ENCODE measurements around the gene TRIM46.
"Not testable (repeated sequence)": the region's sequence is repeated elsewhere in the genome, so short reads cannot be mapped to it uniquely, and the experiment has no call there.

Gene TRIM46

DNA sequence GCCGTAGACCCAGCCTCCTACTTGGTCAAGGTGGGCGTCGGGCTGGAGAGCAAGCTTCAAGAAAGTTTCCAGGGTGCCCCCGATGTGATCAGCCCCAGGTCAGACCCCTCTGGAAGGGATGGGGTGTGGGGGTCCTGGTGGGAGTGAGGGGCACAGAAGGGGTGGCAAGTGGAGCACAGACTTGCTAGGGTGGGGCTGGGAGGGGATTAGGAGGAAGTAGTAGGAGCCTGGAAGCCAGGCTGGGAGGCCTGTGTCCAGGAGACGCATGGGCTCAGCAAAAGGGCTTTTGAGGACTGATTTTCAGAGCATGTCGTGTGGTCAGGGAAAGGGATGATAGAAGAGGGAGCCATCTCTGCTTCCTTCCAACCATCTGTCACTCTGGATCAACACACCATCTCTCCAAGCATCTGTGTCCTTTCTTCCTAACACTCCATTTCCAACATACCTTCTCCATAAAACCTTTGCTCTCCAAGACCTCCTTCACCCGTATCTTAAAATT is 8.5 kb downstream of the TRIM46 start:
- H3K9ac ChIP-seq (ENCODE audit: low read length) = no peak overlapping the region
- no peaks in the 10 kb centered on the region for H3K27me3 ChIP-seq (ENCODE audit: control insufficient read depth, insufficient read depth, low read length)
- H3K9me3 ChIP-seq (ENCODE audit: control insufficient read depth, insufficient read depth, low read depth, low read length) = no peaks in the 10 kb centered on the region
- H3K36me3 ChIP-seq (ENCODE audit: control insufficient read depth, insufficient read depth, low read length) = peaks cover 46% of the 10 kb centered on the region
- no peak overlapping the region for H3K27ac ChIP-seq (ENCODE audit: low read depth, low read length)
- H3K4me3 ChIP-seq (ENCODE audit: low read depth, low read length) = no peak overlapping the region
- peaks cover 18% of the 10 kb centered on the region for H3K4me1 ChIP-seq (ENCODE audit: control insufficient read depth, insufficient read depth, low read length)

DNA sequence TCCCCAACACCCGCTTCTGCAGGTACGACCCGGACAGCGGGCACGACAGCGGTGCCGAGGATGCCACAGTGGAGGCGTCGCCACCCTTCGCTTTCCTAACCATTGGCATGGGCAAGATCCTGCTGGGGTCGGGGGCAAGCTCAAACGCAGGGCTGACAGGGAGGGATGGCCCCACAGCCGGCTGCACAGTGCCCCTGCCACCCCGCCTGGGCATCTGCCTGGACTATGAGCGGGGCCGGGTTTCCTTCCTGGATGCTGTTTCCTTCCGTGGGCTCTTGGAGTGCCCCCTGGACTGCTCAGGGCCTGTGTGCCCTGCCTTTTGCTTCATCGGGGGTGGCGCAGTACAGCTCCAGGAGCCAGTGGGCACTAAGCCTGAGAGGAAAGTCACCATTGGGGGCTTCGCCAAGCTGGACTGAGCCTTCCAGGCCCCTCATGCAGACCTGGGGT is 10.1 kb downstream of the TRIM46 start:
- Histone ChIP-seq H3K36me3 (ENCODE audit: control insufficient read depth, insufficient read depth, low read length) (peaks cover 31% of the 10 kb centered on the region), H3K27ac (ENCODE audit: low read depth, low read length) (no peak overlapping the region), H3K9me3 (ENCODE audit: control insufficient read depth, insufficient read depth, low read depth, low read length) (no peaks in the 10 kb centered on the region), H3K4me1 (ENCODE audit: control insufficient read depth, insufficient read depth, low read length) (peaks cover 18% of the 10 kb centered on the region), H3K27me3 (ENCODE audit: control insufficient read depth, insufficient read depth, low read length) (no peaks in the 10 kb centered on the region), H3K9ac (ENCODE audit: low read length) (no peak overlapping the region), H3K4me3 (ENCODE audit: low read depth, low read length) (no peak overlapping the region)

DNA sequence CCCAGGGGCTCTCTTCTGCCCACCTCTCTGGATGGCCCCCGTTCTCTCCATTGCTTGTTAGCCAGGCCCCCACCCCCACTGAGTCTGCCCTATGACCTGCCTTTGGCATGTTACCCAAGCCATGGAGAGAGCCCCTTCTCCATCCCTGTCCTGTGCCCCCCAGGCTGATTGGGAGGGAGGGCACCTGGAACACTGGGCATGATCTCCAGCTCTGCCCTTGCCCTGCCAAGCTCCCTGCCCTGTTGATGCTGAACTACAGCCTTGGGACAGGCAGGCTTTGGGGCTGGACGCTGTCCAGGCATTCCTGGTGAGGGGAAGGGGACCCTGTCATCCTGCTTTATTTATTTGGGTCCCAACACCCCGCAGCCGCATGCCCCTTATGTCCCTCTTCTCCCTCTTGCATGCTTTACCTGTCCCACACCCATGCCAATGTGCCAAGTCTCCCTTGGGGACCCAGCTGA is 10.7 kb downstream of the TRIM46 start:
- H3K9ac ChIP-seq (ENCODE audit: low read length) = no peak overlapping the region
- H3K4me3 ChIP-seq (ENCODE audit: low read depth, low read length) = no peak overlapping the region
- H3K4me1 ChIP-seq (ENCODE audit: control insufficient read depth, insufficient read depth, low read length) = peaks cover 18% of the 10 kb centered on the region
- no peak overlapping the region for H3K27ac ChIP-seq (ENCODE audit: low read depth, low read length)
- no peaks in the 10 kb centered on the region for H3K9me3 ChIP-seq (ENCODE audit: control insufficient read depth, insufficient read depth, low read depth, low read length)
- H3K27me3 ChIP-seq (ENCODE audit: control insufficient read depth, insufficient read depth, low read length) = no peaks in the 10 kb centered on the region
- peaks cover 25% of the 10 kb centered on the region for H3K36me3 ChIP-seq (ENCODE audit: control insufficient read depth, insufficient read depth, low read length)

DNA sequence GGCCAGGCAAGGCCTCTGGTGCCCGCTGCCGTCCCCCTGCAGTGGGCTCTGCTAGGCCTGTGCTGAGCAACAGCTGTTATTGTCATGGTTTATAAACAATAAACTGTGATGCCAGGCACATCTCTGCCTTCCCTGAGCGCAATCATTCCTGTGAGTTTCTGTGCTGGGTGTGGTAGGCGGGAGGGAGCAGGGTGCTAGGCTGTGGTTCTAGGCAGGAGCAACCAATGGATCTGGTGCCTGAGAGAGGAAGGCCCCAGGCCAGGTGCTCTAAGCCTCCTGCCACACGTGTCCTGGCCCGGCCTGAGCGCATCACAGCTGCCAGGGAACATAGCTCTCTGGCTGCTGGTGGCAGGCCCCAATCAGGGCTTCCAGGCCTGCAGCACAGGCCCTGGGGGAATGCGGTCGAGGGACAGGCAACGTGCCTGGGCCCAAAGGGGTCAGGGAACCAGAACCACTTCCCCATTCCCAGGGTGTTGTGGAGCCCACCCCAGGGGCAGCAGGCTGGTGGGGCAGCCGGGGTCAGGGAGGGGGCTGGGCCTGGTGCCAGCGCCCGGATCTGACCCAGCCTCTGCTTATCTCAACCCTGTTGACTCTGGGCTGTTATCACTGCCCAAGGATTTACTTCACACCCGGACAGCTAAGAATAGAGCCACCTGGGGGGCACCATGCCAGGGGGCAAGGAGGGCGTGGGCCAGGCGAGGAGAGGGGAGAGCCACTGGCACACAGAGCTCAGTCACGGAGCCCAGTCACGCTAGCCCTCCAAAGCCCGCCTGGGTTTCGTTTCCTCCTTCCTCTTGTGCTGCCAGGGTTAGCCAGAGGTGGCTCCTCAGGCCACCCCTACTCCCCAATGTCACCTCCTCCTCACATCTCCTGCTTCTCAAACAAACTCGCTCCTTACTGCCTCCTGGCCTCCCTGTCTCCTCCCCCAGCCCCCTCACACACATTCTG is 11.5 kb downstream of the TRIM46 start:
- Histone ChIP-seq H3K36me3 (ENCODE audit: control insufficient read depth, insufficient read depth, low read length) (peaks cover 18% of the 10 kb centered on the region), H3K4me1 (ENCODE audit: control insufficient read depth, insufficient read depth, low read length) (peaks cover 18% of the 10 kb centered on the region), H3K9me3 (ENCODE audit: control insufficient read depth, insufficient read depth, low read depth, low read length) (no peaks in the 10 kb centered on the region), H3K4me3 (ENCODE audit: low read depth, low read length) (no peak overlapping the region), H3K27me3 (ENCODE audit: control insufficient read depth, insufficient read depth, low read length) (no peaks in the 10 kb centered on the region), H3K27ac (ENCODE audit: low read depth, low read length) (no peak overlapping the region), H3K9ac (ENCODE audit: low read length) (no peak overlapping the region)

DNA sequence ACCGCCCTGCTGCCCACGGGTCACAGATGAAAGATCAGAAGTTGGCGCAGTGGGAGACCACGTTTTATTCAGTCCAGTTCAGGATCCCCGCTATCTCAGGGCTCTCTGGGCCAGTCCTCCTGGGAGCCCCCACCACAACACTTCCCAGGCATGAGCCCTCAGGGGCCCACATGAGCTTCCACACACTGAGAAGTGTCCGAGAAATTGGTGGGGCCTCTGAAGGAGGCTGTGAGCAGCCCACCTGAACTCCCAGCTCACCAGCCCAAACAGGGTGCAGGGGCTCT is 12.1 kb downstream of the TRIM46 start:
- no peaks in the 10 kb centered on the region for H3K27me3 ChIP-seq (ENCODE audit: control insufficient read depth, insufficient read depth, low read length)
- H3K27ac ChIP-seq (ENCODE audit: low read depth, low read length) = no peak overlapping the region
- H3K36me3 ChIP-seq (ENCODE audit: control insufficient read depth, insufficient read depth, low read length) = peaks cover 15% of the 10 kb centered on the region
- H3K4me3 ChIP-seq (ENCODE audit: low read depth, low read length) = no peak overlapping the region
- no peaks in the 10 kb centered on the region for H3K9me3 ChIP-seq (ENCODE audit: control insufficient read depth, insufficient read depth, low read depth, low read length)
- H3K4me1 ChIP-seq (ENCODE audit: control insufficient read depth, insufficient read depth, low read length) = peaks cover 18% of the 10 kb centered on the region
- H3K9ac ChIP-seq (ENCODE audit: low read length) = no peak overlapping the region

DNA sequence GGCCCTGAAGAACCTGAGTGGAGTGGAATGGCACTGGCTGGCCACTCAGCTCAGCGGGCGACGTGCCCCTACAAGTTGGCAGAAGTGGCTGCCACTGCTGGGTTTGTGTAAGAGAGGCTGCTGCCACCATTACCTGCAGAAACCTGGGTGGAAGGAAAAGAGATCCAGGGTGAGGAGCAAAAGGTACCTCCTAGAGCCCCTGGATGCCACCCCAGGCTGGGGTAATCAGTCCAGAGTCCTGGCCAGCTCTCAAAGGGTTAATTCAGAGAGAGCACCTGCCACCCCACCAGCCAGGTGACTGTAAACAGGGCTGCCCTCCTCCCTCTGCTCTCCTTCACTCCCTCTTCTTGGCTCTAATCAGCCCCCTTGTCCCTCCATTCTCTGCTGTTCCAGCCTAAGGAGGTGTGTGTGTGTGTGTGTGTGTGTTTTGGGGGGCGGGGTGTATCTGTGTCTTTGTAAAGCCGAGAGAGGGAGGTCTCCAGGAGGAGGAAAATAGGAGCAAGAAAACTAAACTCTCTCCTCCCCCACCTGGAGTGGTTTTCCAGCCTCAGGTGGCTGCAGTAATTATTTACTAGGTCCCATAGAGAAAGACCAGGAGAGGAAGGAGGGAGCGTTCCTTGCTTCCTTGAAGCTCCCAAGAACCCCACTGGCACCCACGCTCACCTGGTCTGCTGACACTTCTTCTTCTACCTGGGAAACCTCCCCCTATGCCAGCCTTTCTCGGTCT is 12.6 kb downstream of the TRIM46 start:
- H3K4me3 ChIP-seq (ENCODE audit: low read depth, low read length) = no peak overlapping the region
- no peaks in the 10 kb centered on the region for H3K9me3 ChIP-seq (ENCODE audit: control insufficient read depth, insufficient read depth, low read depth, low read length)
- H3K36me3 ChIP-seq (ENCODE audit: control insufficient read depth, insufficient read depth, low read length) = peaks cover 15% of the 10 kb centered on the region
- no peak overlapping the region for H3K9ac ChIP-seq (ENCODE audit: low read length)
- H3K4me1 ChIP-seq (ENCODE audit: control insufficient read depth, insufficient read depth, low read length) = peaks cover 18% of the 10 kb centered on the region
- no peak overlapping the region for H3K27ac ChIP-seq (ENCODE audit: low read depth, low read length)
- no peaks in the 10 kb centered on the region for H3K27me3 ChIP-seq (ENCODE audit: control insufficient read depth, insufficient read depth, low read length)

DNA sequence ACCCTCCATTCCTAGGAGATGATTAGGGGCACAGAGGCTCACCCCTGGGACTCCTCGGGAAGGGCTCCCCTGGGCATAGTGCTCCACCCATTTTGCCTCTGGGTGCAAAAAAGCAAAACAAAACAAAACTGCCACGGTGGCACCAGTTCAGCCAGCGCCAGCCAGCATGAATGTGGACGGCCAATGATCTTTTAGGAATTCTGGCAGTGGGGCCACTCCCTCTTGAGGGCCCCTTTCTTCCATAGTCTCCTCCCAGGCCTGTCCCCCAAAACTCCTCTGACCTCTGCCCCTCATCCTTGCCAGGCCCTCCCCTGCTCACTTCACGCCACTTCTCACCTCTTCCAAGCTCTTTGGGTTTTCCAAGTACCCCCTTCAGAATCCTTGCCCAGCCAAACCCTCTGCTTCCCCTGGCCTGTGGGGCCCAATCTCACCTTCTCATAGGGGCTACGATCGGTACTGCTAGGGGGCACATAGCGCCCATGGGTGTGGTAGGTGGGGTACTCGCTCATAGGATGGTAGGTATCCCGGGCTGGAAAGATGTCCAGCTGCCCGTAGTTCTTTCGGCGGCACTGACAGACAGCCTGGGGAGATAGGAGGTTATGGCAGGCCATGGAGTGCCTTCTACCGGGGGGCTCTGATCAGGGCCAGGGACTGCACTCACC is 13.3 kb downstream of the TRIM46 start:
- H3K9ac ChIP-seq (ENCODE audit: low read length) = no peak overlapping the region
- H3K27ac ChIP-seq (ENCODE audit: low read depth, low read length) = no peak overlapping the region
- no peaks in the 10 kb centered on the region for H3K9me3 ChIP-seq (ENCODE audit: control insufficient read depth, insufficient read depth, low read depth, low read length)
- peaks cover 18% of the 10 kb centered on the region for H3K4me1 ChIP-seq (ENCODE audit: control insufficient read depth, insufficient read depth, low read length)
- H3K4me3 ChIP-seq (ENCODE audit: low read depth, low read length) = no peak overlapping the region
- no peaks in the 10 kb centered on the region for H3K27me3 ChIP-seq (ENCODE audit: control insufficient read depth, insufficient read depth, low read length)
- H3K36me3 ChIP-seq (ENCODE audit: control insufficient read depth, insufficient read depth, low read length) = peaks cover 8% of the 10 kb centered on the region

DNA sequence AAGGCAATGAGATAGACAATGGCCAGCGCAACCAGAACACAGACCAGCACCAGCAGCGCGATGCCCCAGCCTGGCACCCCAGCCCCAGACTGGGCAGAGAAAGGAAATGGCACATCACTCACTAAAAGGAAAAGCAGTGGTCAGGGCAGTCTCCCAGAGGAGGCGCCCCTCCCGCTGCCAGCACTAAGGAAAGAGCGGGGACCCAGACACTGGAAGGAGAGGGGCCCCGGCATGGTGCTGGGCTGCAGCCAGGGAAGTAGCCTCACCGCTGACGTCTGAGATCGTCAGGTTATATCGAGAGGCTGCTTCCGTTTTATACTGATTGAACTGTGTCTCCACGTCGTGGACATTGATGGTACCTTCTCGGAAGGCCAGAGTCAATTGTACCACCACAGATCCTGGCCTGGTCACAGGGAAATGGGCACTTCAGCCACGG is 13.8 kb downstream of the TRIM46 start:
- Histone ChIP-seq H3K4me3 (ENCODE audit: low read depth, low read length) (no peak overlapping the region), H3K36me3 (ENCODE audit: control insufficient read depth, insufficient read depth, low read length) (peaks cover 3% of the 10 kb centered on the region), H3K9ac (ENCODE audit: low read length) (no peak overlapping the region), H3K4me1 (ENCODE audit: control insufficient read depth, insufficient read depth, low read length) (peaks cover 20% of the 10 kb centered on the region), H3K27me3 (ENCODE audit: control insufficient read depth, insufficient read depth, low read length) (no peaks in the 10 kb centered on the region), H3K9me3 (ENCODE audit: control insufficient read depth, insufficient read depth, low read depth, low read length) (no peaks in the 10 kb centered on the region), H3K27ac (ENCODE audit: low read depth, low read length) (no peak overlapping the region)

DNA sequence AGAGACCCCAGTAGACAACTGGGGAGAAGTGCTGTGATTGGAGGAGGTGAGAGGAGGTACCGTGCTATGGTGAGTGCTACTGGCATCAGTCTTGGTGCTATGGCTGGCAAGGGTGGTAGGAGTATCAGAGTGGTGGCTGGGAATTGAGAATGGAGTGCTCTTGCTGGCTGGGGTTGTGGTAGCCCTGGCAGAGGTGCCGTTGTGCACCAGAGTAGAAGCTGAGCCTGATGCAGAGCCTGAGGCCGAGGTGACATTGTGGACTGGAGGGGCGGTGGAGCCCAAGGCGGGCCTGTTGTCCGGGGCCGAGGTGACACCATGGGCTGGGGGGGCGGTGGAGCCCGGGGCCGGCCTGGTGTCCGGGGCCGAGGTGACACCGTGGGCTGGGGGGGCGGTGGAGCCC is 14.6 kb downstream of the TRIM46 start:
- Histone ChIP-seq H3K9me3 (ENCODE audit: control insufficient read depth, insufficient read depth, low read depth, low read length) (no peaks in the 10 kb centered on the region), H3K4me3 (ENCODE audit: low read depth, low read length) (no peak overlapping the region), H3K4me1 (ENCODE audit: control insufficient read depth, insufficient read depth, low read length) (peaks cover 22% of the 10 kb centered on the region), H3K27ac (ENCODE audit: low read depth, low read length) (no peak overlapping the region), H3K9ac (ENCODE audit: low read length) (no peak overlapping the region), H3K27me3 (ENCODE audit: control insufficient read depth, insufficient read depth, low read length) (no peaks in the 10 kb centered on the region), H3K36me3 (ENCODE audit: control insufficient read depth, insufficient read depth, low read length) (peaks cover 3% of the 10 kb centered on the region)

DNA sequence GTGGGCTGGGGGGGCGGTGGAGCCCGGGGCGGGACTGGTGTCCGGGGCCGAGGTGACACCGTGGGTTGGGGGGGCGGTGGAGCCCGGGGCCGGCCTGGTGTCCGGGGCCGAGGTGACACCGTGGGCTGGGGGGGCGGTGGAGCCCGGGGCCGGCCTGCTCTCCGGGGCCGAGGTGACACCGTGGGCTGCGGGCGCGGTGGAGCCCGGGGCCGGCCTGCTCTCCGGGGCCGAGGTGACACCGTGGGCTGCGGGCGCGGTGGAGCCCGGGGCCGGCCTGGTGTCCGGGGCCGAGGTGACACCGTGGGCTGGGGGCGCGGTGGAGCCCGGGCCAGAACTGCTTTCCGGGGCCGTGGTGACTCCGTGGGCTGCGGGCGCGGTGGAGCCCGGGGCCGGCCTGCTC is 16.3 kb downstream of the TRIM46 start:
- not testable (repeated sequence) for H3K4me3 ChIP-seq (ENCODE audit: low read depth, low read length); H3K9me3 ChIP-seq (ENCODE audit: control insufficient read depth, insufficient read depth, low read depth, low read length); H3K27me3 ChIP-seq (ENCODE audit: control insufficient read depth, insufficient read depth, low read length); H3K36me3 ChIP-seq (ENCODE audit: control insufficient read depth, insufficient read depth, low read length); H3K27ac ChIP-seq (ENCODE audit: low read depth, low read length); H3K9ac ChIP-seq (ENCODE audit: low read length)
- H3K4me1 ChIP-seq (ENCODE audit: control insufficient read depth, insufficient read depth, low read length) = peaks cover 22% of the 10 kb centered on the region

All from HUES6 (cell line).